Endothelial cell of umbilical vein (primary cell): Measurements from ENCODE around the gene RPRD1A. TPM values are rescaled to one million over a fixed set of nuclear protein-coding genes. Genes with fewer than 3 reads are reported as not detected.

Experiments
- BruUV-seq: library from RNA; stranded (reverse); fragments of 400-500 nt; replicated peaks from 2 replicates; lab custom pipeline; 2021; lab: Mats Ljungman, UMichigan
- CTCF ChIA-PET: fragments of 300-600, 350-600 bp; sonication (Branson Sonifier 250); formaldehyde crosslinking; loops from one replicate; lab custom pipeline; 2021; ENCODE audit warnings: antibody characterized with exemption, inconsistent platforms; lab: Charles Lee
- POLR2A ChIA-PET: fragments of 300-600, 350-600 bp; sonication (Branson Sonifier 250); formaldehyde crosslinking; loops from one replicate; lab custom pipeline; 2021; ENCODE audit warnings: antibody characterized with exemption, inconsistent platforms; lab: Charles Lee
- DNase-seq: peaks from one replicate; pipeline ENCODE4 v3.0.0-alpha.2; 2011; ENCODE audit warnings: low read depth, low spot score
- FAIRE-seq: peaks from 2 replicates; lab custom pipeline; 2011; peaks lifted over from hg19 to GRCh38; lab: Jason Lieb, UNC
- H2AFZ ChIP-seq: 2 replicates; pipeline ENCODE4 v1.6.0; 2012; ENCODE audit warnings: low read depth, low read length, control low read depth, inconsistent platforms
- H3K27ac ChIP-seq: 2 replicates; pipeline ENCODE4 v1.5.1; 2011; ENCODE audit warnings: low read depth, mild to moderate bottlenecking, control low read depth, low read length, moderate library complexity; ENCODE audit not compliant: insufficient read depth
- H3K27me3 ChIP-seq, 2 experiments: 2 replicates each; pipeline versions ENCODE4 v1.6.0 to v1.6.1; 2011; ENCODE audit warnings: low read length in 2 of 2, mixed read lengths in 1 of 2; ENCODE audit not compliant: control insufficient read depth in 2 of 2, insufficient read depth in 2 of 2
- H3K36me3 ChIP-seq, 2 experiments: 2 replicates in 1 of 2; 3 replicates in 1 of 2; pipeline ENCODE4 v1.5.1; 2011; ENCODE audit warnings: low read length in 2 of 2, mild to moderate bottlenecking in 1 of 2, moderate library complexity in 1 of 2; ENCODE audit not compliant: control insufficient read depth in 2 of 2, insufficient read depth in 2 of 2; ENCODE audit errors: extremely low read depth in 1 of 2
- H3K4me1 ChIP-seq: 3 replicates; pipeline ENCODE4 v1.5.1; 2011; ENCODE audit warnings: mild to moderate bottlenecking, low read length; ENCODE audit not compliant: control insufficient read depth, insufficient read depth; ENCODE audit errors: extremely low read depth
- H3K4me2 ChIP-seq: 2 replicates; pipeline ENCODE4 v1.6.1; 2011; ENCODE audit warnings: low read length, control low read depth, mixed read lengths; ENCODE audit not compliant: insufficient read depth
- H3K4me3 ChIP-seq, 3 experiments: fragments of 200-600 bp in 1 of 3; sonication (generic), shearing (Covaris generic) in 1 of 3; replicated peaks in 1 of 3; 2 replicates each; pipeline ENCODE4 v1.5.1; 2011 to 2016; ENCODE audit warnings: control low read depth in 3 of 3, low read length in 3 of 3, mild to moderate bottlenecking in 2 of 3, inconsistent platforms in 1 of 3, low read depth in 1 of 3, moderate library complexity in 1 of 3; ENCODE audit not compliant: insufficient read depth in 1 of 3
- H3K79me2 ChIP-seq: 2 replicates; pipeline ENCODE4 v1.6.0; 2012; ENCODE audit warnings: low read length, inconsistent platforms; ENCODE audit not compliant: control insufficient read depth, insufficient read depth
- H3K9ac ChIP-seq: replicated peaks from 2 replicates; pipeline ENCODE3; 2011; ENCODE audit warnings: low read length, control low read depth; ENCODE audit not compliant: insufficient read depth; ENCODE audit errors: extremely low read depth
- H3K9me1 ChIP-seq: replicated peaks from 3 replicates; pipeline ENCODE4 v1.6.0; 2011; ENCODE audit warnings: mild to moderate bottlenecking, low read length; ENCODE audit not compliant: control insufficient read depth, insufficient read depth; ENCODE audit errors: extremely low read depth
- H3K9me3 ChIP-seq: replicated peaks from 2 replicates; pipeline ENCODE4 v1.5.1; 2012; ENCODE audit warnings: low read length, inconsistent platforms; ENCODE audit not compliant: control insufficient read depth, insufficient read depth
- H4K20me1 ChIP-seq: replicated peaks from 2 replicates; pipeline ENCODE3; 2011; ENCODE audit warnings: mild to moderate bottlenecking, low read length; ENCODE audit not compliant: control insufficient read depth, insufficient read depth; ENCODE audit errors: extremely low read depth
- EZH2 ChIP-seq: IDR thresholded peaks from 2 replicates; pipeline ENCODE4 v1.6.1; 2012; ENCODE audit warnings: borderline replicate concordance, low read depth, mild to moderate bottlenecking, moderate library complexity, low read length, inconsistent platforms; ENCODE audit not compliant: severe bottlenecking
- FOS ChIP-seq: IDR thresholded peaks from 2 replicates; pipeline ENCODE4 v1.6.1; 2011; ENCODE audit warnings: mild to moderate bottlenecking, low read length, moderate library complexity, borderline replicate concordance; ENCODE audit not compliant: insufficient read depth
- GATA2 ChIP-seq: IDR thresholded peaks from 2 replicates; pipeline ENCODE4 v1.7.0; 2011; ENCODE audit warnings: low read depth, mild to moderate bottlenecking, moderate library complexity, mixed read lengths, low read length; ENCODE audit not compliant: insufficient read length, insufficient read depth
- JUN ChIP-seq: IDR thresholded peaks from 2 replicates; pipeline ENCODE4 v1.6.1; 2011; ENCODE audit warnings: borderline replicate concordance, low read depth; ENCODE audit not compliant: insufficient read length, insufficient read depth
- MYC ChIP-seq: IDR thresholded peaks from one replicate; pipeline ENCODE4 v1.6.1; 2011; ENCODE audit warnings: mild to moderate bottlenecking, low read depth, low read length
- POLR2A ChIP-seq: IDR thresholded peaks from 2 replicates; pipeline ENCODE4 v1.6.1; 2012; ENCODE audit warnings: low read depth, mild to moderate bottlenecking, control low read depth, low read length
- POLR2AphosphoS5 ChIP-seq: IDR thresholded peaks from 2 replicates; pipeline ENCODE4 v1.6.1; 2012; ENCODE audit warnings: low read depth, mild to moderate bottlenecking, control low read depth, low read length, moderate library complexity; ENCODE audit not compliant: insufficient read depth
- dilution Hi-C: fragments of 300-500 bp; cut with MboI; formaldehyde crosslinking; loops from one replicate; pipeline ENCODE4 v1.15.0; 2019; ENCODE audit warnings: low sequenced_read_pairs; ENCODE audit not compliant: extremely low pct_ligation_motif_present
- intact Hi-C: fragments of 100-400 bp; cut with micrococcal nuclease; formaldehyde crosslinking; loops from one replicate; pipeline ENCODE4 v1.10.0; 2022
- polyA plus RNA-seq, 4 experiments: library from polyadenylated mRNA; depleted of rRNA in 3 of 4; stranded (reverse) in 3 of 4; unstranded in 1 of 4; fragments of >200 nt; gene quantifications; 2 replicates each; pipeline versions ENCODE4 v1.2.1 to v1.2.3, GENCODE V29; 2011 to 2012; ENCODE audit warnings: missing spikeins in 1 of 4
- total RNA-seq: library from RNA; stranded (reverse); gene quantifications from 2 replicates; pipeline ENCODE4 v1.2.3, GENCODE V29; 2021
- TF ChIP-seq, protein P1 (sequence below), 2 donors: IDR thresholded peaks; 1 replicate in 1 of 2; 2 replicates in 1 of 2; pipeline ENCODE4 v1.5.1; 2011; ENCODE audit warnings: low read length in 2 of 2, mild to moderate bottlenecking in 2 of 2, moderate library complexity in 2 of 2, control low read depth in 1 of 2, inconsistent platforms in 1 of 2, low read depth in 1 of 2; ENCODE audit not compliant: insufficient read depth in 1 of 2; ENCODE audit errors: extremely low read depth in 1 of 2
- TF ChIP-seq, protein P2 (sequence below): IDR thresholded peaks from 2 replicates; pipeline ENCODE4 v1.6.1; 2011; ENCODE audit not compliant: insufficient read depth, insufficient read length

The RPRD1A gene
- total and polyA plus RNA-seq, 2 donors (not counting 3 experiments of a cell fraction or from before 2014, with no cell fraction given): 13.5 to 50.7 TPM

- ChIA-PET POLR2A (no interaction called here), CTCF (interaction anchor here (6.9 kb wide), 1 partner anchor 8 kb away, joined by 68 read pairs; no protein-coding TSS in a partner anchor)
- Histone ChIP-seq H3K79me2 (no peaks in the 10 kb centered on the region), H2AFZ (no peak overlapping the region), H3K9me3 (no peaks in the 10 kb centered on the region), H3K36me3 (no peaks in the 10 kb centered on the region), H3K9ac (no peak overlapping the region), H3K4me2 (no peak overlapping the region), H3K27ac (no peak overlapping the region), H3K27me3 (peaks cover 0 to 3% of the 10 kb centered on the region in 2 experiments), H4K20me1 (no peaks in the 10 kb centered on the region), H3K4me3 (no peak overlapping the region), H3K9me1 (no peaks in the 10 kb centered on the region), H3K4me1 (no peaks in the 10 kb centered on the region)
- dilution Hi-C loops: no loop called here
- DNase-seq: no peak
- BruUV-seq: no TSS peak
- intact Hi-C loops: no loop called here
- no peak for FAIRE-seq
- TF ChIP-seq, protein P1, sequence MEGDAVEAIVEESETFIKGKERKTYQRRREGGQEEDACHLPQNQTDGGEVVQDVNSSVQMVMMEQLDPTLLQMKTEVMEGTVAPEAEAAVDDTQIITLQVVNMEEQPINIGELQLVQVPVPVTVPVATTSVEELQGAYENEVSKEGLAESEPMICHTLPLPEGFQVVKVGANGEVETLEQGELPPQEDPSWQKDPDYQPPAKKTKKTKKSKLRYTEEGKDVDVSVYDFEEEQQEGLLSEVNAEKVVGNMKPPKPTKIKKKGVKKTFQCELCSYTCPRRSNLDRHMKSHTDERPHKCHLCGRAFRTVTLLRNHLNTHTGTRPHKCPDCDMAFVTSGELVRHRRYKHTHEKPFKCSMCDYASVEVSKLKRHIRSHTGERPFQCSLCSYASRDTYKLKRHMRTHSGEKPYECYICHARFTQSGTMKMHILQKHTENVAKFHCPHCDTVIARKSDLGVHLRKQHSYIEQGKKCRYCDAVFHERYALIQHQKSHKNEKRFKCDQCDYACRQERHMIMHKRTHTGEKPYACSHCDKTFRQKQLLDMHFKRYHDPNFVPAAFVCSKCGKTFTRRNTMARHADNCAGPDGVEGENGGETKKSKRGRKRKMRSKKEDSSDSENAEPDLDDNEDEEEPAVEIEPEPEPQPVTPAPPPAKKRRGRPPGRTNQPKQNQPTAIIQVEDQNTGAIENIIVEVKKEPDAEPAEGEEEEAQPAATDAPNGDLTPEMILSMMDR (IDR thresholded peaks at IDR 0.05; ENCODE audit: extremely low read depth in 1 of 2, insufficient read depth in 1 of 2, low read depth in 1 of 2, low read length in 2 of 2): no peak
- TF ChIP-seq EZH2 (no peak), POLR2AphosphoS5 (no peak)
- TF ChIP-seq, protein P2, sequence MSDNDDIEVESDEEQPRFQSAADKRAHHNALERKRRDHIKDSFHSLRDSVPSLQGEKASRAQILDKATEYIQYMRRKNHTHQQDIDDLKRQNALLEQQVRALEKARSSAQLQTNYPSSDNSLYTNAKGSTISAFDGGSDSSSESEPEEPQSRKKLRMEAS: no peak
These were observed 124.7 kb downstream of the RPRD1A start for GRCh38 chr18:35942661-35943060.

GRCh38 chr18:35942133-35942532 lies 125.2 kb downstream of the RPRD1A start:
- no peak overlapping the region for H3K4me3 ChIP-seq
- no peak overlapping the region for H3K9ac ChIP-seq
- dilution Hi-C loops (no loop called here), intact Hi-C loops (no loop called here)
- H3K27me3 ChIP-seq: peaks cover 0 to 6% of the 10 kb centered on the region in 2 experiments
- TF ChIP-seq EZH2 (no peak), MYC (no peak), FOS (no peak), POLR2AphosphoS5 (no peak), POLR2A (no peak), JUN (no peak), GATA2 (no peak)
- TF ChIP-seq, protein P2: no peak
- TF ChIP-seq, protein P1 (IDR thresholded peaks at IDR 0.05; ENCODE audit: extremely low read depth in 1 of 2, insufficient read depth in 1 of 2, low read depth in 1 of 2, low read length in 2 of 2): no peak
- H3K36me3 ChIP-seq: no peaks in the 10 kb centered on the region
- H2AFZ ChIP-seq: no peak overlapping the region
- no peaks in the 10 kb centered on the region for H3K9me3 ChIP-seq
- no peak for DNase-seq
- POLR2A ChIA-PET: no interaction called here
- no TSS peak for BruUV-seq
- no peaks in the 10 kb centered on the region for H3K9me1 ChIP-seq
- no peak overlapping the region for H3K4me2 ChIP-seq
- CTCF ChIA-PET: interaction anchor here (0.6 to 6.9 kb wide), 3 partner anchors 9 to 739 kb away, joined by 3 to 68 read pairs (median 3); no protein-coding TSS in a partner anchor
- no peaks in the 10 kb centered on the region for H4K20me1 ChIP-seq
- H3K4me1 ChIP-seq: no peaks in the 10 kb centered on the region
- H3K79me2 ChIP-seq: no peaks in the 10 kb centered on the region
- no peak overlapping the region for H3K27ac ChIP-seq
- FAIRE-seq: no peak
